A549 treated with AZD9567 at 1 μM for 4 hours (cell line): ENCODE results near the gene ANO2. TPM values are rescaled to one million over a fixed set of nuclear protein-coding genes. Genes with fewer than 3 reads are reported as not detected.

Source experiments
- total RNA-seq: library from RNA; stranded (reverse); fragments of 200-300 nt; extraction: Qiagen RNA extraction; gene quantifications from 5 replicates; pipeline ENCODE4 v1.2.3, GENCODE V29; 2022; ENCODE audit not compliant: insufficient read depth

The ANO2 gene
- 0.05 TPM in 2 of 5 replicates, not detected in the others for total RNA-seq

DNA sequence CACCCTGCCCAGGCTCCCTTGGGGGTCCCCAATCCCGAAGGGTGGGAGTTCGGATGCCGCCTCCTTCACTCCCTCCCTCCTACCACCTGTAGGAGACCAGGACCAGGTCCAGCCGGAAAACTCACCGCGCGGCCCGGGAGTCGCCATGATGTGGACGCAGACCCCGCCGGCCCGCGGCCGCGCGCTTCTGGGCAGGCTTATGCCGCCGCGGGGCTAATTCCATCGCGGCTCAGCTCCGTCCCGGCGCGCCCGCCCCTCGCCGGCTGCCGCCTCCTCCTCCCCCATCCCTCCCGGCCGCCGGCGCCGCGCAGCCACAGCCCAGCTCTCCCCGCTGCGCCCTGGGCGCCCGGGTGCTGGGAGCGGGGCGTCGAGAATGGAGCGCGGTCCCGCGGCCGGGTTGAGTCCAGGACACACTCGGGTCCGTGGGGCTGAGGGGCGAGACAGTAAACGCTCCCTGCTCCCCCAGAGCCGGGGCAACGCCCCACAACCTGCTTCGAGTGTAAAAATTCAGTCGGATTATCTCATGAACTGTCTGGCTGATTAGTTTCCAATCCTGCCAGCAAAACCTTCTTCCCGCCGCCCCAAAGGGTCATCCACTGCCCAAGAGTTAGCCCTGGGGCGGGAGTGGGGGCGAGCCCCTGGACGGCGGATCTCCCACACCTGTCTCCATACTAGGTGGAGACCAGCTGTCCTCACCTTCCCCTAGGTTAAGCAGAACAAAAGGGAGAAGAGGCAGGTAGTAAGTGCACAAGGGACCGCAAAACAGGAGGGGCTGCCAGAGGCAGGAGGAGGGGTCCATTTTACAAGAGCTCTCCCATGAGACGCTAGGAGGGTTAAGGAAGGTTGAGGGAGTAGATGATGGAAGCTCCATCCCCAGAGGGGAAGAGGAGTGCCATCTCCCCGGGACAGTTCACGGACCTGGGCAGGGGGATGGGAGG, at the start of gene ANO2:
ANO2 (minus strand) TSS at position 189 of the 938 bp plus-strand sequence; CDS start at position 147, 42 bp downstream.

Other genes with a start within 250 kb of the ANO2 start
- 0.05 to 0.24 TPM (median 0.22 TPM) in 4 of 5 replicates, not detected in the other for gene VWF, start 179.4 kb upstream of the ANO2 start, total RNA-seq